GM06990 (cell line): Measurements from ENCODE around the gene CHGA.

Experiments
- DNase-seq: peaks from one replicate; pipeline ENCODE4 v3.0.0-alpha.2; 2011; ENCODE audit not compliant: insufficient read length; ENCODE audit errors: extremely low read depth
- H3K27me3 ChIP-seq: replicated peaks from 2 replicates; pipeline ENCODE4 v1.6.0; 2011; ENCODE audit warnings: low read length; ENCODE audit not compliant: control insufficient read depth, insufficient read depth
- H3K36me3 ChIP-seq: 2 replicates; pipeline ENCODE4 v1.5.1; 2011; ENCODE audit warnings: low read length; ENCODE audit not compliant: control insufficient read depth, insufficient read depth
- H3K4me3 ChIP-seq: replicated peaks from 2 replicates; pipeline ENCODE4 v1.5.1; 2011; ENCODE audit warnings: low read depth, mild to moderate bottlenecking, control low read depth, low read length
- TF ChIP-seq, protein P1 (sequence below): IDR thresholded peaks from 2 replicates; pipeline ENCODE4 v1.5.1; 2011; ENCODE audit warnings: low read length, control low read depth, mild to moderate bottlenecking, inconsistent platforms; ENCODE audit not compliant: insufficient read depth, poor library complexity, severe bottlenecking

The CHGA gene

DNA sequence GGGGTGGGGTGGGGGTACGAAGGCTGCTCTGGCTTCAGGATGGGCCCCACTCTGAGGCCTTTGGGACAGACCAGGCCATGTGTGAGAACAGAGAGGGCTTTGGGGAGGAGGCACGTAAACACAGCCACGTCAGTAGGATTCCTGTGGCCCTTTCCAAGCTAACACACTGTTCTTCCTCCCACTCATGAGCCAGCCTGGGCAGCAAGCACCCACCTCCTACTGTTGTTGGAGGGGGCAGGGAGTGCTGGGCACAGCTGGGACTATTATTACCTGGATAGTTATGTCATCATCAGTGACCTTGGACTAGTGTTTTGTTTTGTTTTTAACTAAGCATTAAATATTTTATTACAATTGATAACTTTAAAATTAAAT, 5.3 kb downstream of the CHGA start:
- DNase-seq: no peak
- H3K36me3 ChIP-seq: no peaks in the 10 kb centered on the region
- TF ChIP-seq, protein P1, sequence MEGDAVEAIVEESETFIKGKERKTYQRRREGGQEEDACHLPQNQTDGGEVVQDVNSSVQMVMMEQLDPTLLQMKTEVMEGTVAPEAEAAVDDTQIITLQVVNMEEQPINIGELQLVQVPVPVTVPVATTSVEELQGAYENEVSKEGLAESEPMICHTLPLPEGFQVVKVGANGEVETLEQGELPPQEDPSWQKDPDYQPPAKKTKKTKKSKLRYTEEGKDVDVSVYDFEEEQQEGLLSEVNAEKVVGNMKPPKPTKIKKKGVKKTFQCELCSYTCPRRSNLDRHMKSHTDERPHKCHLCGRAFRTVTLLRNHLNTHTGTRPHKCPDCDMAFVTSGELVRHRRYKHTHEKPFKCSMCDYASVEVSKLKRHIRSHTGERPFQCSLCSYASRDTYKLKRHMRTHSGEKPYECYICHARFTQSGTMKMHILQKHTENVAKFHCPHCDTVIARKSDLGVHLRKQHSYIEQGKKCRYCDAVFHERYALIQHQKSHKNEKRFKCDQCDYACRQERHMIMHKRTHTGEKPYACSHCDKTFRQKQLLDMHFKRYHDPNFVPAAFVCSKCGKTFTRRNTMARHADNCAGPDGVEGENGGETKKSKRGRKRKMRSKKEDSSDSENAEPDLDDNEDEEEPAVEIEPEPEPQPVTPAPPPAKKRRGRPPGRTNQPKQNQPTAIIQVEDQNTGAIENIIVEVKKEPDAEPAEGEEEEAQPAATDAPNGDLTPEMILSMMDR: no peak

DNA sequence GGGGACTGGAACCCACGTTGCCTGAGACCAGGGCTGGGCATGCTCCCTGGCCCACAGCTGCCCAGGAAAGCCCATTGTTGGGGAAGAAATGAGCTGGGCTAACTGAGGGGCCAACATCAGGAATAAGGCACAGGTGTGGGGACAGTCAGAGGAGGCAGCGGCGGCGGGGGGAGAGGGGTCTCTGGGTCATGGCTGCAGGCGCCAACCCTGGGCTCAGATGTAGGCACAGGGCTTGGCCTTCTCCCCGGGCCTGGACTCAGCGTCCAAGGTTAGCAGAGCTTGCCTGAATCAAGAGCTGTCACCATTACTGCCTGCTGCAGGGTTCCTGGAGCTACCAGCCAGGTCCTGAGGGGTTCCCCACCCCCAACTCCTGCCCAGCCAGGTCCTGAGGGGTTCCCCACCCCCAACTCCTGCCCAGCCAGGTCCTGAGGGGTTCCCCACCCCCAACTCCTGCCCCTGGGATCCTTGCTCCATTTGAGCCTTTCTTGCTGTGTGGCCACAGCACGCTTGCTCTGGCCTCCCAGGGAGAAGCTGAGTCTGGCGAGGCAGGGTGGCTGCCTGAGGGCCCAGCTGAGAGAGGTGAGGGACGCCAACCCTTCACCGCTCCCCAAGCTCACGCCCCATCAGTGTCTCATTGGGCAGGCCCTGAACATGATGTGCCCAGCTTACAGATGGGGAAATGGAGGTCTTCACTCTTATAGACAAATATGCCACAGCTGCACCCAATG, 6.2 kb downstream of the CHGA start:
- Histone ChIP-seq H3K4me3 (no peak overlapping the region), H3K27me3 (no peaks in the 10 kb centered on the region), H3K36me3 (no peaks in the 10 kb centered on the region)
- TF ChIP-seq, protein P1: no peak
- no peak for DNase-seq

More for the DNA sequence above, 5.3 kb downstream of the CHGA start:
- Histone ChIP-seq H3K4me3 (no peak overlapping the region), H3K27me3 (no peaks in the 10 kb centered on the region)

DNA sequence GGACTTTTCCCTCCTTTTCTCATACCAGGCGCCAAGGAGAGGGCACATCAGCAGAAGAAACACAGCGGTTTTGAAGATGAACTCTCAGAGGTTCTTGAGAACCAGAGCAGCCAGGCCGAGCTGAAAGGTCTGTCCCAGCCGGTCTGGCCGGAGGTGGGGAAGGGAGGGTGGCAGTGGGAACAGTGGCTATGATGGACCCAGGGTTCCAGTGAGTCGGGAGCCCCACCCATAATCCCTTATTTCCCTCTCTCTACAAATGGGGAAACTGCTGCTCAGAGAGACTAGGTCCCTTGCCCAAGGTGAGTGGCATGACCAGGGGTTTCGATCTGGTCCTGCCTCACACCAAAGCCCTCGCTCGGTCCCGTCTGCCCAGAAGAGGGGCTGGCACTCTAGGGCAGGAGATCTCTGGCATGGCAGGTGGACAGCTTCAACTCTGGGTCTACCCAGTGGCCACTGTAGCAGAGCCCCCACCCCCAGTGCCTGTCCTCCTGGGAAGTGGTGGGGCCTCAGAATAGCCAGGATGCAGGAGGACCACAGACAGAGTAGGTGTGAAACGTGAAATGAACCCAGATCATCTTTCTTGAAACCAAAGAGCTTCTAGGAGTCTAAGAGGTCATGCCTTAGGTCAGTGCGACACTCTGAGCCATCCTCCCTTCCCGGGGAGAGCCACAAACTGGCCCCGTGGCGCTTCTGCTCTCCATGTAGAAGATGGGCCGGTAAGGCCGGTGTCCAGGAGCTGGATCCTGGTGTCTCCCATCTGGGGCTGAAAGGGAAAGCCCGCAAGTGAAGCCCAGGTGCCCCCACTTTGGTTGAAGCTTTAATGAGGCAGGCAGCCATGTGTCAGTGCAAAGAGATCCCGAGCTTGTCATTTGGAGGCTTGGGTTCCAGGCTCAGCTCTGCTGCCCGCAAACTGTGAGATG, 7.0 kb downstream of the CHGA start:
- no peaks in the 10 kb centered on the region for H3K36me3 ChIP-seq
- no peak overlapping the region for H3K4me3 ChIP-seq
- TF ChIP-seq, protein P1: no peak
- no peaks in the 10 kb centered on the region for H3K27me3 ChIP-seq
- DNase-seq: no peak

DNA sequence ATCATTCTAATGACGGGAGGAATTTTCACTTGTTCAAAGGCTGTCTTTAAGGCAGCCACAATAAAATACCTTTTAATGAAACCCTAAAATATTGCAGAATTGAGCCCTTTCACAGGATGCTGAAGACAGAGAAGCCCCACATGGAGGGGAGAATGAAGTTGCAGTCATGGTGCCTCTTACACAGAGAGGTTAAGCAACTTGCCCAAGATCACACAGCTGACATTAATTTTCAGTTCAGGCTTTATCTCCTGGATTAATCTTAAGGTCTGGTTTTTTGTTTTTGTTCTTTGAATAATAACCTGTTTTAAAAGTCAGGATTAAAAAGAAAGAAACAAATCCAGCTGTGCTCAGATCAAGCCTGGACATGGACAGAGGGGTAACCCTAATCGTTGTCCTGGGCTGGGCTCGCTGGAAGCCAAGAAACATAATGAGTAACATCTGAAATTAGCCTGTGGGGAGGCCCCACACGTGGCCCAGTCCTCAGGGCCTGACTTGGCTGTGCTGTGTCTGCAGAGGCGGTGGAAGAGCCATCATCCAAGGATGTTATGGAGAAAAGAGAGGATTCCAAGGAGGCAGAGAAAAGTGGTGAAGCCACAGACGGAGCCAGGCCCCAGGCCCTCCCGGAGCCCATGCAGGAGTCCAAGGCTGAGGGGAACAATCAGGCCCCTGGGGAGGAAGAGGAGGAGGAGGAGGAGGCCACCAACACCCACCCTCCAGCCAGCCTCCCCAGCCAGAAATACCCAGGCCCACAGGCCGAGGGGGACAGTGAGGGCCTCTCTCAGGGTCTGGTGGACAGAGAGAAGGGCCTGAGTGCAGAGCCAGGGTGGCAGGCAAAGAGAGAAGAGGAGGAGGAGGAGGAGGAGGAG, 8.0 kb downstream of the CHGA start:
- no peak for DNase-seq
- no peak overlapping the region for H3K4me3 ChIP-seq
- H3K27me3 ChIP-seq: no peaks in the 10 kb centered on the region
- TF ChIP-seq, protein P1: no peak
- no peaks in the 10 kb centered on the region; the same call in 1 of the 2 replicates for H3K36me3 ChIP-seq

DNA sequence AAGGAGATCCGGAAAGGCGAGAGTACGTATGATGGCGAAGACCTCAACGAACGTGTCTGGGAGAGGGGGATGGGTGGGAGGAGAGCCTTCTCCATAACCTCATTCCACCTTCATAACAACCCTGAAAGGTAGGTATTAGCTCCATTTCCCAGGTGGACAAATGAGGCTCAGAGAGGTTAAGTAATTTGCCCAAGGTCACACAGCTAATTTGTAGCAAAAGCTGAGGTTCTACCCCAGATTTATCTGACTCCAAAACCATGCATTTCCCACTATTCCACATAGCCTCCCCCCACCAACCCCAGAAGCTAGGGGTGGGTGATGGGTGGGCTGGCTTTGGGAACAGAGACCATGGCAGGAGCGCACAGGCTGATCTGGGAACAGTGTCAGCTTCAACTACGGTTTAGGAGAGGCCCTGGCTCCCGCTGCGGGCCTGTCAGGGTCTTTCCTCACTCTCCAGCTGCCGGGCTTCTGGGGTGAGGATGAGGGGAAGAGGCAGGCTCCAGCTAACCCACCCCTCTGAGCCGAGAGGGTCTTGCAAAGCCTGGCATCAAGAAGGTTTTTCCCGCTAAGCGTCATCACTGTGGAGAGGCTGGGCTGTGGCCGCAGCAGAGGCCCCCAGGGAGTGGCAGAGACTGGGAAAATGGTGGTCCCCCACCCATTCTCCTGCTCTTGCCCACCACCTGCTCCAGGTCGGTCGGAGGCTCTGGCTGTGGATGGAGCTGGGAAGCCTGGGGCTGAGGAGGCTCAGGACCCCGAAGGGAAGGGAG, 8.9 kb downstream of the CHGA start:
- Histone ChIP-seq H3K27me3 (no peaks in the 10 kb centered on the region), H3K36me3 (no peaks in the 10 kb centered on the region; the same call in 1 of the 2 replicates), H3K4me3 (no peak overlapping the region)
- DNase-seq: no peak
- TF ChIP-seq, protein P1: no peak
